GM23248 (cell line): ENCODE results near the gene PLEKHA6.

Experiments
- EZH2 ChIP-seq: fragments of 200-600 bp; sonication (generic); IDR thresholded peaks from 2 replicates; pipeline ENCODE4 v1.6.1; 2018; ENCODE audit warnings: antibody characterized with exemption, mild to moderate bottlenecking; ENCODE audit not compliant: insufficient read depth, poor library complexity, severe bottlenecking
- EZH2phosphoT487 ChIP-seq: fragments of 200-600 bp; sonication (generic); IDR thresholded peaks from 2 replicates; pipeline ENCODE4 v1.6.1; 2018; ENCODE audit warnings: antibody characterized with exemption, moderate library complexity, mild to moderate bottlenecking, low read depth; ENCODE audit not compliant: insufficient read depth

DNA sequence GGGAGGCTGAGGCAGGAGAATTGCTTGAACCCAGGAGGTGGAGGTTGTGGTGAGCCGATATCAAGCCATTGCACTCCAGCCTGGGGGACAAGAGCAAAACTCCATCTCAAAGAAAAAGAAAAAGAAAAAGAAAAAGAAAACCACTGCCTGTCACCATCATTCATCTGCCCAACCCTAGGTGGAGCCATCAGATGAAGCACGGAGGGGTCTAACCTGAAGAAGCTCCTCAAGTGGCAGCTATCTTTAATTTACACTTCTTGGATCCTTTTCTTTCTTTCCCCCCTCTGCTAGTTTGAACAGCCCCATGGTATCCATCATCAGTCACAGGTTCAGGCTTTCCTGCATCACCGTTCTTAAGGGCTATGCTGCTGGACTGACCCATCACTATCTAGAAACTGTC is 57.0 kb downstream of the PLEKHA6 start:
- TF ChIP-seq EZH2phosphoT487, result no peak
- no peak for TF ChIP-seq EZH2
